GM21515 (cell line): ENCODE results near the gene ARAF.

Experiments
- ATAC-seq: cut with Tn5 transposase; IDR thresholded peaks from one replicate; pipeline ENCODE4 v1.9.1; 2021; ENCODE audit not compliant: unreplicated experiment

Gene ARAF

DNA sequence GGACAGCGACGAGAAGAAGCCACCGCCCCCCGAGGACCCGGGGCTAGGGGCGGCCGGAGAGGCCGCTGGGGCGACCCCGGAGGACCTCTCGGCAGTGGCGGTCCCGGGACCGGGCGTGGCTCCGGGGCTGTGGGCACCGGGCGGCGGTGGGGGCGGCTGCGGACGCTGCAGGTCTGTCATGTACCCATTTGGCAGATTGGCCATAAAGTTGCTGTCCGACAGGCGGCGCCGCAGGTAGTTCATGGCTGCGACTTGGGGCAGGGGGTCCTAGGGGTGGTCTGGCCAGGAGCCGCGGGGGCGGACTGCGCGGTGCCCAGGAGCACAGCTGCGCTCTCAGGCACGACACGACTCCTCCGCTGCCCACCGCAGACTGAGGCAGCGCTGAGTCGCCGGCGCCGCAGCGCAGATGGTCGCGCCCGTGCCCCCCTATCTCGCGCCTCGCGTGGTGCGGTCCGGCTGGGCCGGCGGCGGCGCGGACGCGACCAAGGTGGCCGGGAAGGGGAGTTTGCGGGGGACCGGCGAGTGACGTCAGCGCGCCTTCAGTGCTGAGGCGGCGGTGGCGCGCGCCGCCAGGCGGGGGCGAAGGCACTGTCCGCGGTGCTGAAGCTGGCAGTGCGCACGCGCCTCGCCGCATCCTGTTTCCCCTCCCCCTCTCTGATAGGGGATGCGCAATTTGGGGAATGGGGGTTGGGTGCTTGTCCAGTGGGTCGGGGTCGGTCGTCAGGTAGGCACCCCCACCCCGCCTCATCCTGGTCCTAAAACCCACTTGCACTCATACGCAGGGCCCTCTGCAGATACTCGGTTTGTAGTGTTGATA lies 58.7 kb downstream of the ARAF start, which contains the start of gene SYN1:
TSS of gene SYN1 (minus strand) at position 372 of the 817 bp plus-strand sequence. CDS start at position 243, 129 bp downstream.
- ATAC-seq: peak; percentile 80

DNA sequence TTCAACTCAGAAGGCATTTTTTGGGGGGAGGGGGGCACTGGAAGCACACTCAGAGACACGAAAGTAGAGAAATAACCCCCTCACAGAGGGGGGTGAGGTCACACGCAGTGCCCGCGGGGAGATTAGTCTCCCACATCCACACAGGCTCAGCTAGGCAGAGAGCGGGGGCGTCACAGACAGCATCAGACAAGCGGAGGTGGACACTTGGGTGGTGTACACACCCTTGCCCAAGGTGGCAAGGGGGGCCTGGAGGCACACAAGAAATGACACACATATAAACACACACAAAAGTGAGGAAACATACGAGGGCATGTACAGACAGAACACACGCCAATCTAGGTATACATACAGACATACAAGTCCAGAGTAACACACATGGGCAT lies 59.3 kb downstream of the ARAF start:
- no peak for ATAC-seq
